GM12878 (cell line): ENCODE data around the gene TM7SF3.
"Not testable (repeated sequence)": the region's sequence is repeated elsewhere in the genome, so short reads cannot be mapped to it uniquely, and the experiment has no call there.

Source experiments
- POLR2AphosphoS5 ChIP-seq: IDR thresholded peaks from 2 replicates; pipeline ENCODE4 v1.6.1; 2011; ENCODE audit warnings: mild to moderate bottlenecking, low read length, inconsistent platforms
- ZNF274 ChIP-seq: IDR thresholded peaks from one replicate; pipeline ENCODE4 v1.8.0; 2011; ENCODE audit not compliant: insufficient read length, insufficient read depth
- ZNF622 ChIP-seq: fragments of 450-650 bp; IDR thresholded peaks from 2 replicates; pipeline ENCODE4 v1.6.1; 2017; ENCODE audit warnings: mild to moderate bottlenecking, inconsistent platforms
- TF ChIP-seq, protein P1 (sequence below), 3 experiments: IDR thresholded peaks in 2 of 3; conservative IDR thresholded peaks in 1 of 3; 2 replicates each; pipeline ENCODE4 v1.5.1; 2011; ENCODE audit warnings: low read depth in 3 of 3, low read length in 3 of 3, mild to moderate bottlenecking in 3 of 3, control low read depth in 2 of 3, moderate library complexity in 2 of 3, inconsistent platforms in 1 of 3, mixed read lengths in 1 of 3; ENCODE audit not compliant: control insufficient read depth in 2 of 3, insufficient read depth in 1 of 3; ENCODE audit errors: extremely low read depth in 1 of 3

DNA sequence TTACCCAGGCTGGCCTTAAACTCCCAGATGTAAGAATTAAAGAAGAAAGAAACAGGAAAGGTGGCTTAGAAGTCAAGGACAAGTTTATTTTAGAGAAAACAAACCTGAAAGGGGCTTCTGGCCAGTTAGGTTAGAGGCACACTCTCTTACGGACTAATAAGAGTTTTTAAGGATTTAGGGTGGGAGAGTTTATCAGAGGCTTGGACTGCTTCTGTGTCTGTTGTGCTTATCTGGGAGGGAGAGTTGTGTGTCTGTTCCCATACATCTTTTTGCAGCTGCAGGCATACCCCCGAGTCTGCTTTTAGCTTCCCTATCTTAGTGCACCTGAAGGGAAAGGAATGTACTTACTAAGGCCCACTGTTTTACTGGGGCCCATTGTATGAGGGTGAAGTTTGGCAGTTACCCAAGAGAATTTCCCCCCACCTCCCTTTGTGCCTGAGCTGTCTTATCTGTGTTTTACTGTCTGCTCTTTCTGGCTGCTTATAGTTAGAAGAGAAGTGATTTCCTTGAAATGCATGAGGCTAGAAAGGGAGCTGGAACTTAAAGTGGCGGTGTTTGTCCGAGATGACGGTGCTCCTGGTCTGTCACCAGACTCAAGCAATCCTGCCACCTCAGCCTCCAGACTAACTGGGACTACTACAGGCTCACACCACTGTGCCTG is 3.1 kb upstream of the TM7SF3 start:
- TF ChIP-seq ZNF274, ZNF622, POLR2AphosphoS5: not testable (repeated sequence)
- TF ChIP-seq, protein P1, sequence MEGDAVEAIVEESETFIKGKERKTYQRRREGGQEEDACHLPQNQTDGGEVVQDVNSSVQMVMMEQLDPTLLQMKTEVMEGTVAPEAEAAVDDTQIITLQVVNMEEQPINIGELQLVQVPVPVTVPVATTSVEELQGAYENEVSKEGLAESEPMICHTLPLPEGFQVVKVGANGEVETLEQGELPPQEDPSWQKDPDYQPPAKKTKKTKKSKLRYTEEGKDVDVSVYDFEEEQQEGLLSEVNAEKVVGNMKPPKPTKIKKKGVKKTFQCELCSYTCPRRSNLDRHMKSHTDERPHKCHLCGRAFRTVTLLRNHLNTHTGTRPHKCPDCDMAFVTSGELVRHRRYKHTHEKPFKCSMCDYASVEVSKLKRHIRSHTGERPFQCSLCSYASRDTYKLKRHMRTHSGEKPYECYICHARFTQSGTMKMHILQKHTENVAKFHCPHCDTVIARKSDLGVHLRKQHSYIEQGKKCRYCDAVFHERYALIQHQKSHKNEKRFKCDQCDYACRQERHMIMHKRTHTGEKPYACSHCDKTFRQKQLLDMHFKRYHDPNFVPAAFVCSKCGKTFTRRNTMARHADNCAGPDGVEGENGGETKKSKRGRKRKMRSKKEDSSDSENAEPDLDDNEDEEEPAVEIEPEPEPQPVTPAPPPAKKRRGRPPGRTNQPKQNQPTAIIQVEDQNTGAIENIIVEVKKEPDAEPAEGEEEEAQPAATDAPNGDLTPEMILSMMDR (IDR thresholded peaks at IDR 0.05 in 2 of 3, conservative IDR thresholded peaks at IDR 0.05 in 1 of 3; ENCODE audit: control insufficient read depth in 2 of 3, extremely low read depth in 1 of 3, insufficient read depth in 1 of 3, low read depth in 3 of 3, low read length in 3 of 3): not testable (repeated sequence)
